Measurements from ENCODE around the gene SCTR. TPM values are rescaled to one million over a fixed set of nuclear protein-coding genes. Genes with fewer than 3 reads are reported as not detected.

SCTR gene
- total and polyA plus RNA-seq, 2 donors (not counting 1 experiment from before 2014, with no cell fraction given) = not detected

GRCh38 chr2:119453972-119454593 is 70.2 kb downstream of the SCTR start:
- CTCF ChIA-PET = no interaction called here
- 89% methylated on average over 9 of the region's 12 CpGs for WGBS (ENCODE audit: insufficient coverage)
- H3K4me3 Mint-ChIP-seq = no peak overlapping the region
- H3K4me3 ChIP-seq (ENCODE audit: control extremely low read depth in 1 of 5, extremely low read depth in 1 of 5, insufficient read depth in 1 of 5, low read depth in 2 of 5, low read length in 4 of 5) = no peak overlapping the region
- peaks cover 47% of the 10 kb centered on the region for H3K27me3 Mint-ChIP-seq
- no peaks in the 10 kb centered on the region for H3K9me3 ChIP-seq (ENCODE audit: control extremely low read depth in 1 of 3, control insufficient read depth in 2 of 3, insufficient read depth in 1 of 3, low read length in 2 of 3)
- no peaks in the 10 kb centered on the region for H3K36me3 ChIP-seq (replicated peaks in 1 of 2; ENCODE audit: control extremely low read depth in 1 of 2, control insufficient read depth in 1 of 2, extremely low read depth in 1 of 2, insufficient read depth in 2 of 2, low read length in 1 of 2)
- TF ChIP-seq EZH2 (IDR thresholded peaks at IDR 0.05; ENCODE audit: borderline replicate concordance, insufficient read depth, low read depth, low read length, poor library complexity, severe bottlenecking) = no peak
- TF ChIP-seq CTCF (IDR thresholded peaks at IDR 0.05) = no peak
- ATAC-seq (ENCODE audit: low read depth) (no peak), DNase-seq (no peak)
- H4K20me1 ChIP-seq (ENCODE audit: control insufficient read depth, insufficient read depth, low read length, poor library complexity, severe bottlenecking) = no peaks in the 10 kb centered on the region
- intact Hi-C loops (cut with micrococcal nuclease) = no loop called here
- H3K4me2 ChIP-seq (replicated peaks; ENCODE audit: low read depth, low read length, poor library complexity, severe bottlenecking) = no peak overlapping the region
- POLR2A ChIA-PET = no interaction called here
- H3K9ac ChIP-seq (ENCODE audit: low read length) = no peak overlapping the region
- no peak overlapping the region for H3K27ac ChIP-seq (ENCODE audit: low read length in 2 of 2)
- H3K27me3 ChIP-seq (replicated peaks in 1 of 4; ENCODE audit: control extremely low read depth in 1 of 4, control insufficient read depth in 3 of 4, insufficient read depth in 4 of 4, low read length in 3 of 4) = peaks cover 0 to 15% (median 1%) of the 10 kb centered on the region in 4 experiments
- H3K9me3 Mint-ChIP-seq (ENCODE audit: insufficient read depth) = no peaks in the 10 kb centered on the region
- H3K27ac Mint-ChIP-seq = no peak overlapping the region
- no peaks in the 10 kb centered on the region for H3K4me1 ChIP-seq (ENCODE audit: control insufficient read depth in 2 of 2, insufficient read depth in 2 of 2, low read length in 2 of 2)
- H2AFZ ChIP-seq (ENCODE audit: insufficient read depth, low read depth, low read length, poor library complexity, severe bottlenecking) = no peak overlapping the region
- no peaks in the 10 kb centered on the region for H3K79me2 ChIP-seq (ENCODE audit: control insufficient read depth, insufficient read depth, low read length)
- H3K4me1 Mint-ChIP-seq = no peaks in the 10 kb centered on the region

- Histone ChIP-seq H3K79me2 (ENCODE audit: control insufficient read depth, insufficient read depth, low read length) (no peaks in the 10 kb centered on the region), H4K20me1 (ENCODE audit: control insufficient read depth, insufficient read depth, low read length, poor library complexity, severe bottlenecking) (no peaks in the 10 kb centered on the region), H3K27ac (ENCODE audit: low read length in 2 of 2) (no peak overlapping the region), H3K27me3 (replicated peaks in 1 of 4; ENCODE audit: control extremely low read depth in 1 of 4, control insufficient read depth in 3 of 4, insufficient read depth in 4 of 4, low read length in 3 of 4) (peaks cover 0 to 22% (median 6%) of the 10 kb centered on the region in 4 experiments), H2AFZ (ENCODE audit: insufficient read depth, low read depth, low read length, poor library complexity, severe bottlenecking) (no peak overlapping the region), H3K36me3 (replicated peaks in 1 of 2; ENCODE audit: control extremely low read depth in 1 of 2, control insufficient read depth in 1 of 2, extremely low read depth in 1 of 2, insufficient read depth in 2 of 2, low read length in 1 of 2) (no peaks in the 10 kb centered on the region), H3K4me1 (ENCODE audit: control insufficient read depth in 2 of 2, insufficient read depth in 2 of 2, low read length in 2 of 2) (no peaks in the 10 kb centered on the region), H3K4me3 (ENCODE audit: control extremely low read depth in 1 of 5, extremely low read depth in 1 of 5, insufficient read depth in 1 of 5, low read depth in 2 of 5, low read length in 4 of 5) (no peak overlapping the region), H3K9ac (ENCODE audit: low read length) (no peak overlapping the region), H3K4me2 (replicated peaks; ENCODE audit: low read depth, low read length, poor library complexity, severe bottlenecking) (no peak overlapping the region), H3K9me3 (ENCODE audit: control extremely low read depth in 1 of 3, control insufficient read depth in 2 of 3, insufficient read depth in 1 of 3, low read length in 2 of 3) (no peaks in the 10 kb centered on the region)
- ChIA-PET POLR2A (no interaction called here), CTCF (interaction anchor here (0.6 kb wide), 1 partner anchor 11 kb away, joined by 3 read pairs; no protein-coding TSS in a partner anchor)
- H3K27me3 Mint-ChIP-seq = peaks cover 56% of the 10 kb centered on the region
- H3K4me3 Mint-ChIP-seq = no peak overlapping the region
- no peaks in the 10 kb centered on the region for H3K4me1 Mint-ChIP-seq
- H3K9me3 Mint-ChIP-seq (ENCODE audit: insufficient read depth) = no peaks in the 10 kb centered on the region
- H3K27ac Mint-ChIP-seq = no peak overlapping the region
- TF ChIP-seq EZH2 (IDR thresholded peaks at IDR 0.05; ENCODE audit: borderline replicate concordance, insufficient read depth, low read depth, low read length, poor library complexity, severe bottlenecking) (no peak), CTCF (IDR thresholded peaks at IDR 0.05) (no peak)
- WGBS (ENCODE audit: insufficient coverage) = 83% methylated on average over 9 of the region's 9 CpGs
- ATAC-seq (ENCODE audit: low read depth) (no peak), DNase-seq (no peak)
- intact Hi-C loops (cut with micrococcal nuclease) = no loop called here
Observed at GRCh38 chr2:119451336-119452050, 72.8 kb downstream of the SCTR start.
